GM12864 (cell line): ENCODE results near the gene TSPAN2.
A peak's percentile ranks its signal among the peaks of the same experiment; 100 is the strongest.

Experiments used
- DNase-seq: peaks from one replicate; pipeline ENCODE4 v3.0.0-alpha.2; 2011; ENCODE audit warnings: low read depth
- H3K4me3 ChIP-seq: 2 replicates; pipeline ENCODE4 v1.5.1; 2011; ENCODE audit warnings: mild to moderate bottlenecking, low read depth, low read length, control low read depth
- TF ChIP-seq, protein P1 (sequence below): IDR thresholded peaks from 2 replicates; pipeline ENCODE4 v1.5.1; 2011; ENCODE audit warnings: low read depth, mild to moderate bottlenecking, moderate library complexity, low read length, control low read depth, inconsistent platforms; ENCODE audit errors: missing control alignments

TSPAN2 gene

DNA sequence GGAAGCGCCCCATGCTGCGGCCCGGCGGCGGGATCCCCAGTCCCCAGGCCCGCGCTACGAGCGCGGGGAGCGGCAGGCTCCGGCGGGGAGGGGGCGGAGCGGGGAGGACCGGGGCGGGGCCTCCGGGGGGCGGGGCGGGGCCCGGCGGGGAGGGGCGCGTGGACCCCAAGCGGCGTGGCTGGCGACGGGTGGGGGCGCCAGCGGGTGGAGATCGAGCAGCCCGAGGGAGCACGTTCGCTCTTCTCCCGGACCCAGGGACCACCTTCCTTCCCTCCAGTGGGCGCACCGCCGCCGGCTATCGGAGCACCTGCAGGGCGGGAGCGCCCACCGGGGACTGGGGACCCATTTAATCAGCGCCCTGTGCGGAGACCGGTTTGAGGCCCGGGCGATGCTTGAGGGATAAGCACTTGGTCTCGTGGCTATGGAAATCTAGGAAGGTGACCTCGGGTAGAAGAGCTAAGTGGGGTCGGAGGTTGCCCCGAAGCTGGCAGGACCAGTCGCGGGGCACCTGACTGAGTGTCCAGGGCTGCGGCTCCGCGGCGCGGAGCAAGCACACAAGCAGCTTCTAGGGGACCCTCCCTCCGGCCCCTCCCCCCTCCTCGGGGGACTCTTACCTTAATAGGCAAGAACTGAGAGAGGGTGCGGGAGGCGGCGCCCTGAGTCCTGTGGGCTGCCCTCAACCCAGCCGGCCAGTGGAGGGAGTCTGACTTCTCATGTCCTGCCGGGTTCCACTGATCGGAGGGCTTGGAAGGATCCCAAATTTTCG lies at the start of gene TSPAN2:
TSPAN2 (minus strand) TSS at position 84 of the 766 bp plus-strand sequence; CDS start at position 13, 71 bp downstream.
- no peak within 1 kb of the TSS for H3K4me3 ChIP-seq
- TF ChIP-seq, protein P1, sequence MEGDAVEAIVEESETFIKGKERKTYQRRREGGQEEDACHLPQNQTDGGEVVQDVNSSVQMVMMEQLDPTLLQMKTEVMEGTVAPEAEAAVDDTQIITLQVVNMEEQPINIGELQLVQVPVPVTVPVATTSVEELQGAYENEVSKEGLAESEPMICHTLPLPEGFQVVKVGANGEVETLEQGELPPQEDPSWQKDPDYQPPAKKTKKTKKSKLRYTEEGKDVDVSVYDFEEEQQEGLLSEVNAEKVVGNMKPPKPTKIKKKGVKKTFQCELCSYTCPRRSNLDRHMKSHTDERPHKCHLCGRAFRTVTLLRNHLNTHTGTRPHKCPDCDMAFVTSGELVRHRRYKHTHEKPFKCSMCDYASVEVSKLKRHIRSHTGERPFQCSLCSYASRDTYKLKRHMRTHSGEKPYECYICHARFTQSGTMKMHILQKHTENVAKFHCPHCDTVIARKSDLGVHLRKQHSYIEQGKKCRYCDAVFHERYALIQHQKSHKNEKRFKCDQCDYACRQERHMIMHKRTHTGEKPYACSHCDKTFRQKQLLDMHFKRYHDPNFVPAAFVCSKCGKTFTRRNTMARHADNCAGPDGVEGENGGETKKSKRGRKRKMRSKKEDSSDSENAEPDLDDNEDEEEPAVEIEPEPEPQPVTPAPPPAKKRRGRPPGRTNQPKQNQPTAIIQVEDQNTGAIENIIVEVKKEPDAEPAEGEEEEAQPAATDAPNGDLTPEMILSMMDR: no peak
- DNase-seq: no peak

DNA sequence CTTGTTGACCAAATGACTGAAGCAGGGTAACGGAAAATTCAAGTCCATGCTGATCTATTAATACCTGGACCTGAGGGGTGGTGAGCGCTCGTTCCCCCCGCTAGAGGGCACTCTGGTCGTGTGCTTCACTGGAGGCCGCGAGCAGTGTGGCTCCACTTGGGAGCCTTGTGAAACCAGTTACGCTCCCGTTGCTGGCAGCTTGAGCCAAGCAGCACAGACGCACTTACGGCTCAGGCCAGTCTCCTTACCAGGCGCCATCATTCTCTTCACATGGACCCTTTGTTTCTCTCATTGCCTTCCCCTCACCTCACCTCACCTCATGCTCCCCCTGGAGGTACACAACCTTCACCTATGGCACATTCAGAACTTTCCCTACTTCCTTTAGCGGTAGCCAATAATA lies 49.7 kb upstream of the TSPAN2 start:
- TF ChIP-seq, protein P1: peak; percentile 89
- peak; percentile 5 for DNase-seq

DNA sequence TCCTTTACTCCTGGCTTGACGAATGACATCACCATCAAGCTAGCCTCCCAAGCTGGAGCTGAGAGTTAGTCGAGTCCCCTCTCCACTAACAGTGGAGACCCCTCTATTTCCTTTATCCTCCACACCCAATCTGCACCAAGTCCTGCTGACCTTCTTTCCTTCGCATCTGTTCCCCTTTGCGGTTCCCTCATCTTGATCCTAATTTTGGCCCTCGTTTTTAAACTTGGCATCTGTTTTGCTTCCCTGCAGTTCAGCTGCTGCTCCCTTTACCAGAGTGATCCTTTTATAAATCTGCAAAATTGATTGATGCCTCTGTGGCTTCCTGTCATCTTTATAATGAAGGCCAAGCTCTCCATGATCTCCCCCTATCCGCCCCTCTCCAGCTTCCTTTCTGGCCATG lies 49.0 kb upstream of the TSPAN2 start:
- TF ChIP-seq, protein P1: no peak
- H3K4me3 ChIP-seq: no peak overlapping the region
- DNase-seq: no peak

More for the DNA sequence above, 49.7 kb upstream of the TSPAN2 start:
- H3K4me3 ChIP-seq: no peak overlapping the region

- no peak for DNase-seq
- H3K4me3 ChIP-seq: no peak overlapping the region
- TF ChIP-seq, protein P1: no peak
Observed at GRCh38 chr1:115137191-115137590, 47.9 kb upstream of the TSPAN2 start.

DNA sequence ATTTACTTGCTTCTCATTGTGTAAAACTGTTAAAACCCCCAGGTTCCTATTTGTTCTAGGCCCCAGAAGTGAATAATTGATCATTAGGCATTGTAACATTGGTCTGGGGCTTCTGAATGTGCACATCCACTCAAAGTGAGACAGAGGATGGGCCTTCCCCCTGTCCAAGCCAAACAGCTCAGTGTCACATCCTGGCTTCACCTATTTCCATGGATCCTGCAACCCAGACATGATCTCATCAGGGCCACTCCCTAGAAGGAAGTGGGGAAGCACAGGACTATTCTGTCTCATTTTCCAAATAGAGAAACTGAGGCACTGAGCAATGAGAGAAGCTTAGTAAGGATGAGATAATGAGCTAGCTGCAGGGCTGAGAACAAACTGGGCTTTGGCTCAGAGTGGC lies 47.4 kb upstream of the TSPAN2 start:
- DNase-seq: no peak
- TF ChIP-seq, protein P1: no peak
- H3K4me3 ChIP-seq: no peak overlapping the region

- no peak for DNase-seq
- TF ChIP-seq, protein P1: no peak
- no peak overlapping the region for H3K4me3 ChIP-seq
Observed at GRCh38 chr1:115136106-115136505, 46.8 kb upstream of the TSPAN2 start.

DNA sequence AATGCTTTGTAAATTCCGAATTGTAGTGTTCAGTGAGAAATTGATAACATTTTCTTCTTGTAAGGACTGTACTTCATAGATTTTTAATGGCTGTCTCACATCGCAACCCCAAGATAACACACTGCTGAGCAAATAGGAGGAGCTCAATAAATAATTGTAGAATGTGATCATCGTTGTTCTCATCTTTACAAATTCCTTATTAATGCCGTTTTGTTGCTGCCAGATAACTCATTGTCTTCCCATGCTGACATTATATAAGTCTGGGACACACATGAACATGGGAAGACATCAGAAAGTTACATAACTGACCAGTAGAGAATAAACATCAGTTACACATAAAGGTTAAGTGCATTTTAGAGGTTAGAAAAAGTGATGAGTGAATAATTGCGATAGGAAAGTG lies 46.4 kb upstream of the TSPAN2 start:
- H3K4me3 ChIP-seq: no peak overlapping the region
- no peak for DNase-seq
- TF ChIP-seq, protein P1: no peak
